K562 (cell line): Measurements from ENCODE around the gene PRR5. TPM values are rescaled to one million over a fixed set of nuclear protein-coding genes. Genes with fewer than 3 reads are reported as not detected.

Experiments used
- BCLAF1 ChIP-seq, 2 experiments: fragments of 450-650 bp in 1 of 2; IDR thresholded peaks; 2 replicates each; pipeline ENCODE4 v1.6.1; 2011 to 2017; ENCODE audit warnings: low read depth in 2 of 2, antibody characterized with exemption in 1 of 2, borderline replicate concordance in 1 of 2, low read length in 1 of 2, mild to moderate bottlenecking in 1 of 2, mixed read lengths in 1 of 2; ENCODE audit not compliant: control insufficient read depth in 1 of 2
- CGGBP1 ChIP-seq: fragments of 250-450 bp; sonication (Bioruptor Pico); IDR thresholded peaks from 2 replicates; pipeline ENCODE4 v1.9.0; 2021; ENCODE audit warnings: mild to moderate bottlenecking
- CTBP1 ChIP-seq: fragments of 450-650 bp; IDR thresholded peaks from 2 replicates; pipeline ENCODE4 v1.6.1; 2016; ENCODE audit warnings: borderline replicate concordance
- FOSL1 ChIP-seq: fragments of 200-800 bp; sonication (Bioruptor generic); conservative IDR thresholded peaks from 2 replicates; pipeline ENCODE4 v1.6.1; 2016; ENCODE audit warnings: missing genetic modification characterization, missing compliant biosample characterization
- ILF3 ChIP-seq: fragments of 450-650 bp; IDR thresholded peaks from 2 replicates; pipeline ENCODE4 v1.6.1; 2018; ENCODE audit warnings: antibody characterized with exemption, mild to moderate bottlenecking, moderate library complexity, borderline replicate concordance
- JUND ChIP-seq, 2 experiments: IDR thresholded peaks; 2 replicates in 1 of 2; 3 replicates in 1 of 2; pipeline ENCODE4 v1.6.1; 2011; ENCODE audit warnings: borderline replicate concordance in 2 of 2, low read depth in 2 of 2, low read length in 2 of 2, improper control_type of control experiment in 1 of 2, missing biosample characterization in 1 of 2, missing genetic modification characterization in 1 of 2, missing genetic modification reagents in 1 of 2
- NFIC ChIP-seq: fragments of 450-650 bp; IDR thresholded peaks from 2 replicates; pipeline ENCODE4 v1.6.1; 2017; ENCODE audit warnings: mild to moderate bottlenecking, inconsistent platforms
- NFYB ChIP-seq: IDR thresholded peaks from 2 replicates; pipeline ENCODE4 v1.6.1; 2011; ENCODE audit warnings: mild to moderate bottlenecking, moderate library complexity; ENCODE audit not compliant: insufficient read length; ENCODE audit errors: extremely low read depth
- NRF1 ChIP-seq, 2 experiments: fragments of 450-650 bp; IDR thresholded peaks in 1 of 2; conservative IDR thresholded peaks in 1 of 2; 2 replicates each; pipeline ENCODE4 v1.6.1; 2014; ENCODE audit warnings: mild to moderate bottlenecking in 2 of 2
- PHF20 ChIP-seq: fragments of 450-650 bp; IDR thresholded peaks from 2 replicates; pipeline ENCODE4 v1.6.1; 2018; ENCODE audit not compliant: partially characterized antibody
- PRMT5 ChIP-seq: sonication (generic); formaldehyde crosslinking; IDR thresholded peaks from 2 replicates; pipeline ENCODE4 v1.5.0; 2020; ENCODE audit warnings: missing genetic modification reagents
- RNF219 ChIP-seq: fragments of 250-450 bp; sonication (Bioruptor Pico); IDR thresholded peaks from 2 replicates; pipeline ENCODE4 v1.5.0; 2022; ENCODE audit warnings: mild to moderate bottlenecking
- TBL1XR1 ChIP-seq, 2 experiments: IDR thresholded peaks; 2 replicates each; pipeline ENCODE4 v1.6.1; 2012; ENCODE audit warnings: improper control_type of control experiment in 2 of 2, low read length in 2 of 2, mild to moderate bottlenecking in 1 of 2
- TCF7 ChIP-seq: sonication (generic); IDR thresholded peaks from 2 replicates; pipeline ENCODE4 v1.6.1; 2016; ENCODE audit warnings: antibody characterized with exemption, borderline replicate concordance
- THRAP3 ChIP-seq: fragments of 450-650 bp; IDR thresholded peaks from 2 replicates; pipeline ENCODE4 v1.6.1; 2016; ENCODE audit warnings: mild to moderate bottlenecking, inconsistent platforms, borderline replicate concordance
- ZNF175 ChIP-seq: fragments of 200-800 bp; sonication (Bioruptor generic); IDR thresholded peaks from 2 replicates; pipeline ENCODE4 v1.6.1; 2016; ENCODE audit warnings: low read depth, mild to moderate bottlenecking, missing genetic modification characterization, missing compliant biosample characterization
- ZNF512 ChIP-seq: IDR thresholded peaks from 2 replicates; pipeline ENCODE4 v1.6.1; 2016; ENCODE audit warnings: missing genetic modification characterization, missing compliant biosample characterization
- polyA plus RNA-seq, 8 experiments: library from polyadenylated mRNA; depleted of rRNA in 4 of 8; stranded (reverse) in 5 of 8; unstranded in 3 of 8; fragments of >200 nt; fragmentation: Nextera tagmentation in 2 of 8; fragmentation: Illumina TruSeq in 1 of 8; extraction: Ambion mirVana in 2 of 8; extraction: Trizol in 1 of 8; gene quantifications; 2 replicates each; pipeline versions ENCODE4 v1.2.1 to v1.2.3, GENCODE V29; 2011 to 2014; ENCODE audit warnings: inconsistent platforms in 1 of 8, missing spikeins in 1 of 8
- total RNA-seq, 7 experiments: library from RNA; depleted of rRNA in 6 of 7; stranded (reverse); fragments of >200 nt in 6 of 7; fragmentation: Illumina TruSeq in 2 of 7; extraction: Trizol in 2 of 7; gene quantifications; 2 replicates each; pipeline versions ENCODE4 v1.2.1 to v1.2.3, GENCODE V29; 2011 to 2021; ENCODE audit warnings: low replicate concordance in 1 of 7

Gene PRR5
- total and polyA plus RNA-seq, 9 of the 15 experiments (the other 6 are each of a cell fraction or from before 2014, with no cell fraction given): 0.13 to 21.0 (median 7.5) TPM

- TF ChIP-seq ZNF512: no peak
- TF ChIP-seq NFIC: no peak
- no peak for TF ChIP-seq ILF3
- TF ChIP-seq BCLAF1 (IDR thresholded peaks at IDR 0.05; ENCODE audit: borderline replicate concordance in 1 of 2, control insufficient read depth in 1 of 2, low read depth in 2 of 2, low read length in 1 of 2): no peak
- TF ChIP-seq THRAP3: no peak
- no peak for TF ChIP-seq CGGBP1 (CRISPR knock-in tag)
- peak in 1 of 2 experiments; percentile 68; a peak in 1 of 4 replicates for TF ChIP-seq TBL1XR1 (IDR thresholded peaks at IDR 0.05; ENCODE audit: low read length in 2 of 2)
- TF ChIP-seq CTBP1: peak; percentile 90
- peak; percentile 23 for TF ChIP-seq PHF20
- no peak for TF ChIP-seq TCF7
- TF ChIP-seq ZNF175 (CRISPR knock-in tag): no peak
- no peak for TF ChIP-seq NFYB
- TF ChIP-seq NRF1 (conservative IDR thresholded peaks at IDR 0.05 in 1 of 2, IDR thresholded peaks at IDR 0.05 in 1 of 2): peak; percentile 50 to 57; a peak in 3 of 4 replicates
- TF ChIP-seq PRMT5 (CRISPR knock-in tag): no peak
- TF ChIP-seq FOSL1 (tag): peak; percentile 28; the same call in 1 of the 2 replicates
- no peak for TF ChIP-seq RNF219
- peak; percentile 92 for TF ChIP-seq JUND (IDR thresholded peaks at IDR 0.05; ENCODE audit: borderline replicate concordance, low read depth, low read length)
- TF ChIP-seq JUND (tag; IDR thresholded peaks at IDR 0.05; ENCODE audit: borderline replicate concordance, low read depth, low read length): peak; percentile 90; the same call in 2 of the 3 replicates
These were observed 17.3 kb upstream of the PRR5 start (continued) for GRCh38 chr22:44684506-44685383.
